ENCODE results near the gene MICAL3. TPM values are rescaled to one million over a fixed set of nuclear protein-coding genes. Genes with fewer than 3 reads are reported as not detected.

Gene MICAL3
- polyA plus RNA-seq, 1 of the 3 experiments (the other 2 are of a cell fraction): 83.1 TPM

- H3K9me3 ChIP-seq: no peaks in the 10 kb centered on the region
- H3K4me3 ChIP-seq (ENCODE audit: low read depth in 2 of 2, low read length in 1 of 2): no peak overlapping the region
- no peaks in the 10 kb centered on the region for H3K27me3 ChIP-seq (ENCODE audit: insufficient read depth)
- TF ChIP-seq IRF3 (IDR thresholded peaks at IDR 0.05; ENCODE audit: low read depth, low read length) (no peak), FOXJ3 (CRISPR knock-in tag; IDR thresholded peaks at IDR 0.05) (no peak), MXI1 (IDR thresholded peaks at IDR 0.05; ENCODE audit: low read depth, low read length) (no peak), MEF2A (IDR thresholded peaks at IDR 0.05; ENCODE audit: borderline replicate concordance, low read depth) (no peak), FOXM1 (IDR thresholded peaks at IDR 0.05; ENCODE audit: low read depth) (no peak), RCOR1 (IDR thresholded peaks at IDR 0.05; ENCODE audit: low read length) (no peak), EZH2phosphoT487 (IDR thresholded peaks at IDR 0.05; ENCODE audit: borderline replicate concordance, low read depth) (no peak), SMC3 (IDR thresholded peaks at IDR 0.05; ENCODE audit: low read depth, low read length) (no peak), POLR2AphosphoS5 (IDR thresholded peaks at IDR 0.05; ENCODE audit: low read depth, low read length) (no peak), TCF12 (IDR thresholded peaks at IDR 0.05) (no peak), ELF1 (IDR thresholded peaks at IDR 0.05) (no peak), RXRA (IDR thresholded peaks at IDR 0.05; ENCODE audit: borderline replicate concordance, low read depth) (no peak)
- peaks cover 54% of the 10 kb centered on the region for H4K20me1 ChIP-seq (ENCODE audit: insufficient read depth)
- no peak for DNase-seq
- H3K4me1 ChIP-seq (ENCODE audit: control insufficient read depth in 1 of 2, insufficient read depth in 2 of 2, low read depth in 1 of 2, low read length in 1 of 2): peaks cover under 1 to 22% of the 10 kb centered on the region in 2 experiments; a peak in 3 of 4 replicates
- no peak overlapping the region for H3K4me2 ChIP-seq
- no peak overlapping the region for H2AFZ ChIP-seq (ENCODE audit: low read depth)
- H3K36me3 ChIP-seq (replicated peaks in 1 of 2; ENCODE audit: control insufficient read depth in 1 of 2, insufficient read depth in 2 of 2, low read length in 1 of 2): no peaks in the 10 kb centered on the region
- no peak overlapping the region for H3K27ac ChIP-seq (ENCODE audit: low read depth in 2 of 2, low read length in 1 of 2)
- CTCF ChIA-PET: interaction anchor here (0.6 kb wide), 1 partner anchor 338 kb away, joined by 3 read pairs; no protein-coding TSS in a partner anchor
- no peaks in the 10 kb centered on the region for H3K9me2 ChIP-seq
- POLR2A ChIA-PET: no interaction called here
- H3K9ac ChIP-seq: no peak overlapping the region
- H3K79me2 ChIP-seq (ENCODE audit: insufficient read depth): peaks cover 95% of the 10 kb centered on the region
- peaks cover 8% of the 10 kb centered on the region for H3F3A ChIP-seq (replicated peaks; ENCODE audit: insufficient read depth)
Measured at GRCh38 chr22:17978027-17978426, 46.3 kb downstream of the MICAL3 start.

GRCh38 chr22:17977371-17977770 is 47.0 kb downstream of the MICAL3 start:
- Histone ChIP-seq H3K9me3 (no peaks in the 10 kb centered on the region), H3K27ac (ENCODE audit: low read depth in 2 of 2, low read length in 1 of 2) (no peak overlapping the region), H3K4me2 (no peak overlapping the region), H3K9ac (no peak overlapping the region), H3K79me2 (ENCODE audit: insufficient read depth) (peaks cover 90% of the 10 kb centered on the region), H3K9me2 (no peaks in the 10 kb centered on the region), H3K4me1 (ENCODE audit: control insufficient read depth in 1 of 2, insufficient read depth in 2 of 2, low read depth in 1 of 2, low read length in 1 of 2) (peaks cover 7 to 28% of the 10 kb centered on the region in 2 experiments), H3K4me3 (ENCODE audit: low read depth in 2 of 2, low read length in 1 of 2) (no peak overlapping the region), H3F3A (replicated peaks; ENCODE audit: insufficient read depth) (peaks cover 12% of the 10 kb centered on the region), H3K27me3 (ENCODE audit: insufficient read depth) (no peaks in the 10 kb centered on the region), H4K20me1 (ENCODE audit: insufficient read depth) (peaks cover 50% of the 10 kb centered on the region), H2AFZ (ENCODE audit: low read depth) (no peak overlapping the region), H3K36me3 (replicated peaks in 1 of 2; ENCODE audit: control insufficient read depth in 1 of 2, insufficient read depth in 2 of 2, low read length in 1 of 2) (no peaks in the 10 kb centered on the region)
- DNase-seq: no peak
- CTCF ChIA-PET: no interaction called here
- no peak for TF ChIP-seq REST (IDR thresholded peaks at IDR 0.05; ENCODE audit: low read depth, low read length)
- TF ChIP-seq TCF12 (IDR thresholded peaks at IDR 0.05): no peak
- TF ChIP-seq TAF1 (IDR thresholded peaks at IDR 0.05; ENCODE audit: borderline replicate concordance, low read depth, low read length): no peak
- no peak for TF ChIP-seq MEF2A (IDR thresholded peaks at IDR 0.05; ENCODE audit: borderline replicate concordance, low read depth)
- TF ChIP-seq RAD21 (IDR thresholded peaks at IDR 0.05; ENCODE audit: low read length): no peak
- no peak for TF ChIP-seq SIN3A (IDR thresholded peaks at IDR 0.05; ENCODE audit: borderline replicate concordance, low read depth, low read length)
- POLR2A ChIA-PET: interaction anchor here (0.6 kb wide), 1 partner anchor 340 kb away, joined by 6 read pairs; no protein-coding TSS in a partner anchor
- 97% methylated on average over 2 of the region's 2 CpGs for WGBS (ENCODE audit: low lambda C conversion rate)
